Neutrophil (primary cell): ENCODE results near the gene NBEAL1.
"Not testable (repeated sequence)": the region's sequence is repeated elsewhere in the genome, so short reads cannot be mapped to it uniquely, and the experiment has no call there.

Experiments
- H3K27ac ChIP-seq: fragments of 200-600 bp; sonication (generic); 2 replicates; pipeline ENCODE4 v1.5.1; 2016; ENCODE audit warnings: mild to moderate bottlenecking, moderate library complexity
- H3K27me3 ChIP-seq: fragments of 200-600 bp; sonication (generic); 2 replicates; pipeline ENCODE4 v1.6.0; 2016; ENCODE audit warnings: mild to moderate bottlenecking
- H3K36me3 ChIP-seq: fragments of 200-600 bp; sonication (generic); 2 replicates; pipeline ENCODE4 v1.5.1; 2017
- H3K4me1 ChIP-seq, 2 experiments: fragments of 200-600 bp in 1 of 2; sonication (generic) in 1 of 2; 1 replicate in 1 of 2; 2 replicates in 1 of 2; pipeline versions ENCODE4 v1.5.1 to v1.6.1; 2013 to 2016; ENCODE audit warnings: low read depth in 1 of 2, low read length in 1 of 2, mild to moderate bottlenecking in 1 of 2, moderate library complexity in 1 of 2; ENCODE audit not compliant: control insufficient read depth in 1 of 2, insufficient read depth in 1 of 2
- H3K4me3 ChIP-seq, 2 experiments: fragments of 200-600 bp in 1 of 2; sonication (generic) in 1 of 2; 1 replicate in 1 of 2; 2 replicates in 1 of 2; pipeline ENCODE4 v1.5.1; 2013 to 2016; ENCODE audit warnings: low read depth in 1 of 2, low read length in 1 of 2, mild to moderate bottlenecking in 1 of 2, moderate library complexity in 1 of 2
- H3K9me3 ChIP-seq: fragments of 200-600 bp; sonication (generic); 2 replicates; pipeline ENCODE4 v1.5.1; 2016
- CTCF ChIP-seq: fragments of 200-600 bp; sonication (generic); IDR thresholded peaks from 2 replicates; pipeline ENCODE4 v1.5.1; 2016; ENCODE audit warnings: antibody characterized with exemption

NBEAL1 gene

GRCh38 chr2:203077451-203077850, 62.8 kb downstream of the NBEAL1 start:
- H3K36me3 ChIP-seq, result no peaks in the 10 kb centered on the region
- TF ChIP-seq CTCF, result no peak
- H3K4me3 ChIP-seq, result no peak overlapping the region
- no peaks in the 10 kb centered on the region for H3K27me3 ChIP-seq
- H3K4me1 ChIP-seq, result no peaks in the 10 kb centered on the region
- H3K27ac ChIP-seq, result no peak overlapping the region
- H3K9me3 ChIP-seq, result no peaks in the 10 kb centered on the region

DNA sequence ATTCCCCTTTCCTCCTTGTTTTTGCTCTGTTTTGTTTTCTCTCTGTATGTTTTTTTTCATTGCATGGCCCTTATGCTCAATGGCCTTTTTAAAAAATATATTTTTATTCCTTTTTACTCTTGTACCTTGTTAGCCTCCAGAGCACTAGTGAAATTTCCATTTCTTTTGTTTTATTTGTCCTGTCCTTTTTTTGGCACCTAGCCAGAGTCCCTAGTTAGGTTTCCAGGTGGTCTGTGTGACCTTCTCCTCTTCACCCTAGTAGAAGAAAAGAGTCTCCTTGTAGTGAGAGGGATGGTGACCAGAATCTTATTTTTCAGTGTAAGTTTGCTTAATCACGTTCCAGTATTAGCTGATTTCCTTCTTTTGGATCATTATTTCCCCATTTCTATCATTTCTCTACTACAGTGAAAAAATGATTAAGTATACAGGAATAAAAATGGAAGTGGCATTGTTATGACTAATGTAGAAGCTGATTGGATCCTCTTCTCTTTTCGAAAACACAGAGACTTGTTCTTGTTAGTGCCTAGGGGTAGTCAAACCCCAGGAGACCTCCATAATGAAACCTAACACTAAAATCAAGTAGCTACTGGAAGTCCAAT, 65.9 kb downstream of the NBEAL1 start:
- Histone ChIP-seq H3K27ac (no peak overlapping the region), H3K9me3 (no peaks in the 10 kb centered on the region), H3K4me3 (no peak overlapping the region), H3K36me3 (no peaks in the 10 kb centered on the region), H3K4me1 (no peaks in the 10 kb centered on the region), H3K27me3 (no peaks in the 10 kb centered on the region)
- no peak for TF ChIP-seq CTCF

GRCh38 chr2:203083328-203083727, 68.7 kb downstream of the NBEAL1 start:
- Histone ChIP-seq H3K27ac (no peak overlapping the region), H3K4me3 (no peak overlapping the region), H3K27me3 (no peaks in the 10 kb centered on the region), H3K4me1 (no peaks in the 10 kb centered on the region), H3K36me3 (no peaks in the 10 kb centered on the region), H3K9me3 (no peaks in the 10 kb centered on the region)
- no peak for TF ChIP-seq CTCF

DNA sequence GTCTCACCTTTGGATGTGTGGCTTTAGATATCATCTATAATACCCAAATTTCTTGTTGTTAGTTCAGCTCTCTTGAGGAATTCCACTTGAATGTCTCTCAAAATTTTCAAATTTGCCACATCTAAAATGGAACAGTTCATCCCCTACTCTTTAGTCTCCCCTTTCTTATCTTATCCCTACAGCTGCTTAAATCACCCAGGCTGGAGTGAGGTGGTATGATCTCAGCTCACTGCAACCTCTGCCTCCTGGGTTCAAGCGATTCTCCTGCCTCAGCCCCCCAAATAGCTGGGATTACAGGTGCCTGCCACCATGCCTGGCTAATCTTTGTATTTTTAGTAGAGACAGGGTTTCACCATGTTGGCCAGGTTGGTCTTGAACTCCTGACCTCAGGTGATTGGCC, 71.7 kb downstream of the NBEAL1 start:
- not testable (repeated sequence) for H3K4me1 ChIP-seq, H3K4me3 ChIP-seq, H3K27me3 ChIP-seq, H3K9me3 ChIP-seq, H3K27ac ChIP-seq, H3K36me3 ChIP-seq

GRCh38 chr2:203090721-203091120, 76.0 kb downstream of the NBEAL1 start:
- H3K4me1 ChIP-seq, result not testable (repeated sequence)

GRCh38 chr2:203097735-203098134, 83.1 kb downstream of the NBEAL1 start:
- no peak overlapping the region for H3K27ac ChIP-seq
- no peaks in the 10 kb centered on the region for H3K27me3 ChIP-seq
- TF ChIP-seq CTCF, result no peak
- no peaks in the 10 kb centered on the region for H3K4me1 ChIP-seq
- no peaks in the 10 kb centered on the region for H3K9me3 ChIP-seq
- H3K36me3 ChIP-seq, result no peaks in the 10 kb centered on the region
- H3K4me3 ChIP-seq, result no peak overlapping the region

More at GRCh38 chr2:203090721-203091120, 76.0 kb downstream of the NBEAL1 start:
- not testable (repeated sequence) for H3K36me3 ChIP-seq, H3K27ac ChIP-seq, H3K27me3 ChIP-seq, H3K4me3 ChIP-seq, H3K9me3 ChIP-seq

- H3K9me3 ChIP-seq, H3K36me3 ChIP-seq, H3K27me3 ChIP-seq, H3K4me1 ChIP-seq, H3K4me3 ChIP-seq, H3K27ac ChIP-seq: not testable (repeated sequence)
Observed at GRCh38 chr2:203102357-203102756, 87.7 kb downstream of the NBEAL1 start.
